ENCODE results near the gene ADCYAP1R1.

GRCh38 chr7:31123321-31123720 lies 71.2 kb downstream of the ADCYAP1R1 start:
- TF ChIP-seq POLR2A (IDR thresholded peaks at IDR 0.05): no peak
- TF ChIP-seq, protein P1, sequence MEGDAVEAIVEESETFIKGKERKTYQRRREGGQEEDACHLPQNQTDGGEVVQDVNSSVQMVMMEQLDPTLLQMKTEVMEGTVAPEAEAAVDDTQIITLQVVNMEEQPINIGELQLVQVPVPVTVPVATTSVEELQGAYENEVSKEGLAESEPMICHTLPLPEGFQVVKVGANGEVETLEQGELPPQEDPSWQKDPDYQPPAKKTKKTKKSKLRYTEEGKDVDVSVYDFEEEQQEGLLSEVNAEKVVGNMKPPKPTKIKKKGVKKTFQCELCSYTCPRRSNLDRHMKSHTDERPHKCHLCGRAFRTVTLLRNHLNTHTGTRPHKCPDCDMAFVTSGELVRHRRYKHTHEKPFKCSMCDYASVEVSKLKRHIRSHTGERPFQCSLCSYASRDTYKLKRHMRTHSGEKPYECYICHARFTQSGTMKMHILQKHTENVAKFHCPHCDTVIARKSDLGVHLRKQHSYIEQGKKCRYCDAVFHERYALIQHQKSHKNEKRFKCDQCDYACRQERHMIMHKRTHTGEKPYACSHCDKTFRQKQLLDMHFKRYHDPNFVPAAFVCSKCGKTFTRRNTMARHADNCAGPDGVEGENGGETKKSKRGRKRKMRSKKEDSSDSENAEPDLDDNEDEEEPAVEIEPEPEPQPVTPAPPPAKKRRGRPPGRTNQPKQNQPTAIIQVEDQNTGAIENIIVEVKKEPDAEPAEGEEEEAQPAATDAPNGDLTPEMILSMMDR (IDR thresholded peaks at IDR 0.05): no peak

Data from tibial nerve (tissue), 3 donors.